HepG2 (cell line): ENCODE data around the gene TLE7. TPM values are rescaled to one million over a fixed set of nuclear protein-coding genes. Genes with fewer than 3 reads are reported as not detected.

Source experiments
- ASH2L ChIP-seq: fragments of 300-600, 200-600 bp; sonication (generic); IDR thresholded peaks from 2 replicates; pipeline ENCODE4 v1.7.0; 2017; ENCODE audit warnings: low read depth, mild to moderate bottlenecking, moderate library complexity, mixed read lengths, low read length; ENCODE audit not compliant: insufficient read length
- CCDC6 ChIP-seq: sonication (generic); formaldehyde crosslinking; IDR thresholded peaks from 2 replicates; pipeline ENCODE4 v1.8.1; 2022; ENCODE audit warnings: mild to moderate bottlenecking, missing genetic modification reagents, moderate library complexity
- ISL2 ChIP-seq: sonication (generic); formaldehyde crosslinking; IDR thresholded peaks from 2 replicates; pipeline ENCODE4 v1.5.0; 2020; ENCODE audit warnings: missing genetic modification reagents
- KLF12 ChIP-seq: sonication (generic); formaldehyde crosslinking; IDR thresholded peaks from 2 replicates; pipeline ENCODE4 v1.4.0; 2020; ENCODE audit warnings: missing genetic modification reagents, borderline replicate concordance
- MIER2 ChIP-seq: IDR thresholded peaks from 2 replicates; pipeline ENCODE4 v1.6.1; 2016; ENCODE audit warnings: missing biosample characterization, missing genetic modification reagents
- NAIF1 ChIP-seq: sonication (generic); formaldehyde crosslinking; IDR thresholded peaks from 2 replicates; pipeline ENCODE4 v1.5.0; 2020; ENCODE audit warnings: mild to moderate bottlenecking, missing genetic modification reagents, borderline replicate concordance
- NCOA2 ChIP-seq: sonication (generic); formaldehyde crosslinking; IDR thresholded peaks from 2 replicates; pipeline ENCODE4 v1.8.0; 2022; ENCODE audit warnings: inconsistent platforms
- PATZ1 ChIP-seq: sonication (generic); formaldehyde crosslinking; IDR thresholded peaks from 2 replicates; pipeline ENCODE4 v1.4.0; 2020; ENCODE audit warnings: missing genetic modification reagents
- RFX3 ChIP-seq: IDR thresholded peaks from 2 replicates; pipeline ENCODE4 v1.6.1; 2016; ENCODE audit warnings: missing biosample characterization, missing genetic modification reagents
- SP140L ChIP-seq: sonication (generic); formaldehyde crosslinking; IDR thresholded peaks from 2 replicates; pipeline ENCODE4 v1.4.0; 2020; ENCODE audit warnings: missing genetic modification reagents, borderline replicate concordance
- TRIM24 ChIP-seq: sonication (generic); formaldehyde crosslinking; IDR thresholded peaks from 2 replicates; pipeline ENCODE4 v1.8.0; 2022; ENCODE audit warnings: mild to moderate bottlenecking, missing genetic modification reagents
- ZBTB37 ChIP-seq: sonication (generic); formaldehyde crosslinking; IDR thresholded peaks from 2 replicates; pipeline ENCODE4 v1.4.0; 2020; ENCODE audit warnings: mild to moderate bottlenecking, missing genetic modification reagents
- ZFYVE20 ChIP-seq: sonication (generic); formaldehyde crosslinking; IDR thresholded peaks from 2 replicates; pipeline ENCODE4 v1.8.0; 2023; ENCODE audit warnings: low read depth, mild to moderate bottlenecking, moderate library complexity, missing genetic modification reagents, borderline replicate concordance
- ZNF329 ChIP-seq: sonication (generic); formaldehyde crosslinking; IDR thresholded peaks from 2 replicates; pipeline ENCODE4 v1.9.0; 2021; ENCODE audit warnings: low read depth, mild to moderate bottlenecking, missing genetic modification reagents
- ZNF484 ChIP-seq: sonication (generic); formaldehyde crosslinking; IDR thresholded peaks from 2 replicates; pipeline ENCODE4 v1.5.1; 2020; ENCODE audit warnings: mild to moderate bottlenecking, low read depth, missing genetic modification reagents, borderline replicate concordance
- ZNF670 ChIP-seq: sonication (generic); formaldehyde crosslinking; IDR thresholded peaks from 2 replicates; pipeline ENCODE4 v1.8.0; 2022; ENCODE audit warnings: mild to moderate bottlenecking, missing genetic modification reagents, borderline replicate concordance
- ZNF704 ChIP-seq: sonication (generic); formaldehyde crosslinking; IDR thresholded peaks from 2 replicates; pipeline ENCODE4 v1.8.1; 2023; ENCODE audit warnings: mild to moderate bottlenecking, inconsistent platforms, moderate library complexity, missing genetic modification reagents, borderline replicate concordance
- ZNF790 ChIP-seq: sonication (generic); formaldehyde crosslinking; IDR thresholded peaks from 2 replicates; pipeline ENCODE4 v1.8.0; 2022; ENCODE audit warnings: missing genetic modification reagents, mild to moderate bottlenecking, borderline replicate concordance
- polyA plus RNA-seq, 8 experiments: library from polyadenylated mRNA; depleted of rRNA in 3 of 8; stranded (reverse) in 7 of 8; unstranded in 1 of 8; fragments of >200 nt; fragmentation: Illumina TruSeq in 4 of 8; extraction: Trizol in 4 of 8; gene quantifications; 2 replicates each; pipeline versions ENCODE4 v1.2.1 to v1.2.3, GENCODE V29; 2011 to 2016; ENCODE audit warnings: low read depth in 4 of 8, missing spikeins in 1 of 8, mixed read lengths in 1 of 8; ENCODE audit not compliant: insufficient read depth in 1 of 8
- total RNA-seq, 5 experiments: library from RNA; depleted of rRNA; stranded (reverse); fragments of >200 nt; fragmentation: Illumina TruSeq; extraction: Trizol; gene quantifications; 2 replicates each; pipeline ENCODE4 v1.2.3, GENCODE V29; 2016; ENCODE audit warnings: low read depth in 1 of 5
- TF ChIP-seq, protein P1 (sequence below): sonication (generic); formaldehyde crosslinking; IDR thresholded peaks from 2 replicates; pipeline ENCODE4 v1.5.0; 2020; ENCODE audit warnings: mild to moderate bottlenecking, low read depth, missing genetic modification reagents, borderline replicate concordance
- TF ChIP-seq, protein P2 (sequence below): sonication (generic); formaldehyde crosslinking; IDR thresholded peaks from 2 replicates; pipeline ENCODE4 v1.4.0; 2020; ENCODE audit warnings: missing genetic modification reagents

Gene TLE7
- total and polyA plus RNA-seq, 2 of the 13 experiments (the other 11 are each of a cell fraction or from before 2014, with no cell fraction given) = not detected

DNA sequence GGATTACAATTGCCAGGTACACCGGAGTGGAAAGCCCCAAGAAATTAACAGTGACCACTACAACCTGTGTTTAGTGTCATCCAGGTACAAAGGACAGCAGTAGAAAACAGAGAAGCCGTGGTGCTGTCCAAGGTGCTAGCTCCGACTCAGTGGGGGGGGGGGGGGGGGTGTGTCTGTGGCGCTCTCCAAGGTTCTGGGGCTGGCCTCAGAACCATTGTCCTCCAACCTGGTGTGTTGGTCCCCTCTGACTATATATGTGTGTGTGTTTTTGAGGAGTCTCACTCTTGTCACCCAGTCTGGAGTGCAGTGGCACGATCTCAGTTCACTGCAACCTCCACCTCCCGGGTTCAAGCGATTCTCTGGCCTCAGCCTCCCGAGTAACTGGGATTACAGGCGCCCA is 26.0 kb upstream of the TLE7 start (continued):
- TF ChIP-seq, protein P1, sequence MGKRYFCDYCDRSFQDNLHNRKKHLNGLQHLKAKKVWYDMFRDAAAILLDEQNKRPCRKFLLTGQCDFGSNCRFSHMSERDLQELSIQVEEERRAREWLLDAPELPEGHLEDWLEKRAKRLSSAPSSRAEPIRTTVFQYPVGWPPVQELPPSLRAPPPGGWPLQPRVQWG (CRISPR knock-in tag) = no peak
- peak; percentile 89; the same call in 1 of the 2 replicates for TF ChIP-seq KLF12 (CRISPR knock-in tag)
- TF ChIP-seq ZNF329 = peak; percentile 90; the same call in 1 of the 2 replicates
- peak; percentile 99 for TF ChIP-seq MIER2 (CRISPR knock-in tag)
- TF ChIP-seq NCOA2 (CRISPR knock-in tag) = peak; percentile 79
- peak; percentile 99; the same call in 1 of the 2 replicates for TF ChIP-seq SP140L (CRISPR knock-in tag)
- TF ChIP-seq ZNF670 (CRISPR knock-in tag) = peak; percentile 59; the same call in 1 of the 2 replicates
- 0 out of 2 replicates have a peak, but pooled peaks have one; percentile 31 for TF ChIP-seq ZFYVE20 (CRISPR knock-in tag)
- no peak for TF ChIP-seq ASH2L
- TF ChIP-seq CCDC6 (CRISPR knock-in tag) = peak; percentile 65; the same call in 1 of the 2 replicates
- TF ChIP-seq PATZ1 (CRISPR knock-in tag) = peak; percentile 95
- TF ChIP-seq ZNF704 (CRISPR knock-in tag) = peak; percentile 98
- TF ChIP-seq ZNF484 (CRISPR knock-in tag) = peak; percentile 67; the same call in 1 of the 2 replicates
- TF ChIP-seq ZNF790 (CRISPR knock-in tag) = peak; percentile 94; the same call in 1 of the 2 replicates
- TF ChIP-seq ZBTB37 (CRISPR knock-in tag) = 0 out of 2 replicates have a peak, but pooled peaks have one; percentile 59
- peak; percentile 80 for TF ChIP-seq ISL2
- TF ChIP-seq, protein P2, sequence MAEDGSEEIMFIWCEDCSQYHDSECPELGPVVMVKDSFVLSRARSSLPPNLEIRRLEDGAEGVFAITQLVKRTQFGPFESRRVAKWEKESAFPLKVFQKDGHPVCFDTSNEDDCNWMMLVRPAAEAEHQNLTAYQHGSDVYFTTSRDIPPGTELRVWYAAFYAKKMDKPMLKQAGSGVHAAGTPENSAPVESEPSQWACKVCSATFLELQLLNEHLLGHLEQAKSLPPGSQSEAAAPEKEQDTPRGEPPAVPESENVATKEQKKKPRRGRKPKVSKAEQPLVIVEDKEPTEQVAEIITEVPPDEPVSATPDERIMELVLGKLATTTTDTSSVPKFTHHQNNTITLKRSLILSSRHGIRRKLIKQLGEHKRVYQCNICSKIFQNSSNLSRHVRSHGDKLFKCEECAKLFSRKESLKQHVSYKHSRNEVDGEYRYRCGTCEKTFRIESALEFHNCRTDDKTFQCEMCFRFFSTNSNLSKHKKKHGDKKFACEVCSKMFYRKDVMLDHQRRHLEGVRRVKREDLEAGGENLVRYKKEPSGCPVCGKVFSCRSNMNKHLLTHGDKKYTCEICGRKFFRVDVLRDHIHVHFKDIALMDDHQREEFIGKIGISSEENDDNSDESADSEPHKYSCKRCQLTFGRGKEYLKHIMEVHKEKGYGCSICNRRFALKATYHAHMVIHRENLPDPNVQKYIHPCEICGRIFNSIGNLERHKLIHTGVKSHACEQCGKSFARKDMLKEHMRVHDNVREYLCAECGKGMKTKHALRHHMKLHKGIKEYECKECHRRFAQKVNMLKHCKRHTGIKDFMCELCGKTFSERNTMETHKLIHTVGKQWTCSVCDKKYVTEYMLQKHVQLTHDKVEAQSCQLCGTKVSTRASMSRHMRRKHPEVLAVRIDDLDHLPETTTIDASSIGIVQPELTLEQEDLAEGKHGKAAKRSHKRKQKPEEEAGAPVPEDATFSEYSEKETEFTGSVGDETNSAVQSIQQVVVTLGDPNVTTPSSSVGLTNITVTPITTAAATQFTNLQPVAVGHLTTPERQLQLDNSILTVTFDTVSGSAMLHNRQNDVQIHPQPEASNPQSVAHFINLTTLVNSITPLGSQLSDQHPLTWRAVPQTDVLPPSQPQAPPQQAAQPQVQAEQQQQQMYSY (CRISPR knock-in tag) = peak; percentile 64; the same call in 1 of the 2 replicates
- peak; percentile 59; the same call in 1 of the 2 replicates for TF ChIP-seq RFX3 (CRISPR knock-in tag)
- TF ChIP-seq TRIM24 (CRISPR knock-in tag) = no peak
- TF ChIP-seq NAIF1 (CRISPR knock-in tag) = 0 out of 2 replicates have a peak, but pooled peaks have one; percentile 35
